G401 (cell line): ENCODE results near the gene WWP2. TPM values are rescaled to one million over a fixed set of nuclear protein-coding genes. Genes with fewer than 3 reads are reported as not detected.
"Not testable (repeated sequence)": the region's sequence is repeated elsewhere in the genome, so short reads cannot be mapped to it uniquely, and the experiment has no call there.

Experiments used
- DNase-seq: peaks from one replicate; pipeline ENCODE4 v3.0.0-alpha.2; 2015; ENCODE audit warnings: low spot score
- in situ Hi-C: cut with HindIII; loops from 2 replicates; pipeline ENCODE4 v1.10.0; 2016; ENCODE audit warnings: low sequenced_read_pairs, mixed read lengths
- total RNA-seq: library from RNA; depleted of rRNA; stranded (reverse); fragments of >200 nt; shearing (Covaris generic); gene quantifications from 2 replicates; pipeline ENCODE4 v1.2.3, GENCODE V29; 2014

Gene WWP2
- total RNA-seq, 1 experiment from 2014 or later = 24.3 TPM

DNA sequence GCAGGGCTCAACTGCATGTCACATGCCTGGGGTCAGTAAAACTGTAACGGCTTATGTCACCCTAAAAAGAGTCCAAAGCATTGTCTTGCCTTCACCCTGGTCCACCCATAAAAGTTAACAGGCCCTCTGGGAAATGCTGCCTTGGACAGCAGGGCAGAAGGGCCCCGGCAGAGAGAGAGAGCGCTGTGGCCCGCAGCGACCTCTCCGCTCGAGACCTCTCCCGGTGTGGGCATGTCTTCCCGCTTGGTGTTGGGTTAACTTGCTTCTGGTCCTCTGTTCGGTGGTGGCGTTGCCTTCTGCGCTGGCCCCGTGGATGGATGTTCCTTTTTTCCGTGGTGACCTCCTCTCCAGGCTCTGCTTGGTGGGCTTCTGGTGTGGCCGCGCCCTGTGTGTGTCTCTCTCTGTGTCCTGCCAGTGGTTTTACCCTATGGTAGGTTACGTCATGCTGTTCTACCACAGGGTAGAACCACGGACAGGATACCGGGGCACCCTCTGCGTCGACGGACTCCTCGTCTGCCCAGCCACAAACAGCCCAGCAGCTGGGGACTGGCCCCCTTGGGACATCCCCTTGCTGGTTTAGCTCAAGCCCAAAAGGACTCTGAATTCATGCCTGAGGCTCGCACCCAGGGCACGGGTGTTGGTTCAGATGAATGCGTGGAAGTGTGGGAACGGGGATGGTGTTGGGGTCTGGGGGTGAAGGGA, 170.7 kb downstream of the WWP2 start:
- no peak for DNase-seq
- in situ Hi-C loops = no loop called here

DNA sequence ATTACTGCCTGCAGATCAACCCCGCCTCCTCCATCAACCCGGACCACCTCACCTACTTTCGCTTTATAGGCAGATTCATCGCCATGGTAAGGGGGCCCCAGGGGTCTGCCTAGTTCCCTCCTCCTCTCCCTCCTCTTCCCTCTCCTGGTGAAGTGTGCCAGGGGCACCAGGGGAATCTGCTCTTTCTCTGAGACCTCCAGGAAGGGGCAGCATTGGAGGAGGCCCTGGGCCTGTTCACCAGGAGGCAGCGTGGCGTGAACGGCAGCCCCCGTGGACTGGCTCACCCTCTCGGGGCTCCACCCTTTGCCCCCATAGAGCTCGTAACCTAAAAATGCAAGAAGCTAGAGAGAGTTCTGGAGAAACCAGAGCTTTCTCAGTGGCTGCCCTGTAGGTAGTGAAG, 171.9 kb downstream of the WWP2 start:
- in situ Hi-C loops = no loop called here
- DNase-seq = no peak

DNA sequence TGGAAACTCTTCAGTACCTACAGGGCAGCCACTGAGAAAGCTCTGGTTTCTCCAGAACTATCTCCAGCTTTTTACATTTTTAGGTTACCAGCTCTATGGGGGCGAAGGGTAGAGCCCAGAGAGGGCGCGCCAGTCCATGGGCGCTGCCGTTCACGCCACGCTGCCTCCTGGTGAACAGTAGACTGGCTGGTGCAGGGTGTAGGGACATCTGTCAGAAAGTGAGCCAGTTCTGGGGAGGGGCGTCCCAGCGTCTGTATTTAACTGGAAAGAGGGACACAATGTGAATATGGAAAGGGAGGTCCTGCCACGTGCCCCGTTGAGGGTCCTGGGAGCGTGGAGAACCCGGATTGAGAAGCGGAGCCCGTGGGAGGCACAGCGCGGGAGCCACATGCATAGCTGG, 172.6 kb downstream of the WWP2 start:
- DNase-seq = no peak
- in situ Hi-C loops = no loop called here

DNA sequence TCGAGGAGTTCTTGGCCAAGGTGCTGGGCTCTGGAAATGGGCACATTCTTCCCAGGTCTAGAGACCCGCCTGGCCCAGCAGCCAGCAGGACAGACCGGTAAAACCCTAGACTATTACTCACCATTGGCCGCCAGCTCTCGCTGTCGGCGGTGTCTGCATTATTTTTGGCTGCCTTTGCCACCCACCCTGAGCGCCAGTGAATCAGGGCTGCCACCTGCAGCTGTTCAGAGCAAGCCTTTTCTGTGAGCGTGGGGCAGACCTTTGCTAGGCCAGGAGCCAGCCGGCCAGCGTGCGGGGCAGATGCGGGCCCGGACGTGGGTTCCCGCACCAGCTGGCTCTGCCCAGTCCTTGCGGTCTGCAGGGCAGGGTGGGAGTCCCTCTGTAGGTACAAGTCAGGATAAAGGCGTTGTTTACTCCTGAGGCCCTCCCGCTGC, 173.2 kb downstream of the WWP2 start:
- no peak for DNase-seq
- in situ Hi-C loops = no loop called here

DNA sequence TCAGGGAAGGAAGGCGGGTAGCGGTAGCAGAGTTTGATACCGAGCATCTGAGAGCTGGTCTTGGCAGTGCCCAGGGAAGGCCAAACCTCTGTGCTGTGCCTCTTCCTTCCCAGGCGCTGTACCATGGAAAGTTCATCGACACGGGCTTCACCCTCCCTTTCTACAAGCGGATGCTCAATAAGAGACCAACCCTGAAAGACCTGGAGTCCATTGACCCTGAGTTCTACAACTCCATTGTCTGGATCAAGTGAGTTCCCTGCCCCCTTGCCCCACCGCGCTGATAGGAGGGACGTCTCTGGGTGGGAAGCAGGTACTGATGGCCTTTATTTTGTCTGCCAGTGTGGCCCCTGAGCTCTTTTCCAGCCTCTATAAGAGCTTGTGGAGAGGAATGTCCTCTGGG, 173.6 kb downstream of the WWP2 start:
- in situ Hi-C loops = no loop called here
- no peak for DNase-seq

DNA sequence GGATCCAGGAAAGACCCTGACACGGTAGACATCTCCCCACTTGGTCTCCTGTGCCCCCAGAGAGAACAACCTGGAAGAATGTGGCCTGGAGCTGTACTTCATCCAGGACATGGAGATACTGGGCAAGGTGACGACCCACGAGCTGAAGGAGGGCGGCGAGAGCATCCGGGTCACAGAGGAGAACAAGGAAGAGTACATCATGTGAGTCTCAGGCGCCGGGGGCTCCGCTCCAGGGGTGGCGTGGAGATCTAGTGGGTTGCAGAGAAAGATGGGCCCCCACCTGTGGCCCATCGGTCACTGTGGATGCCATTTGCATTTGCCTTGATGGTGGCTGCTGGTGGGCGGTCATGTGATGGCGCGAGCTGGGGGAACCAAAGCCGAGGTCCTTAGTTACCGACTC, 174.1 kb downstream of the WWP2 start:
- no peak for DNase-seq
- in situ Hi-C loops = no loop called here

DNA sequence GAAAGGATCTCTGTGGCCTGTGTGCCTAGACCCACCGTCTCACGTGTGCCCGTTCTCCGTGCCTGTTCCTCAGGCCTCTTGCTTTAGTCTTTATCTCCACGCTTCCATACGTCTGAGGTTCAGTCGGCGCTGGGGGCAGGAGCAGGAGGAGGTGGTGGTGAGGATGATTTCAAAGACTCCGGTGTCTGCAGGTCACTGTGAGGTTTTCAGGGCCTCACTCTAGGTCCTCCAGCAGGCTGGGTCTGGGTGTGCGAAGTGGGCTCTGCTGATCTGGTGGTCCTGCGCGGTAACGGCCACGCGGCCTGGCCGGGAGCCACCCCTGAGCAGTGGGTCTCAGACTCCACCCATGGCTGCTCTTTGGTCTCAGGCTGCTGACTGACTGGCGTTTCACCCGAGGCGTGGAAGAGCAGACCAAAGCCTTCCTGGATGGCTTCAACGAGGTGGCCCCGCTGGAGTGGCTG, 174.6 kb downstream of the WWP2 start:
- in situ Hi-C loops = no loop called here
- DNase-seq = no peak

DNA sequence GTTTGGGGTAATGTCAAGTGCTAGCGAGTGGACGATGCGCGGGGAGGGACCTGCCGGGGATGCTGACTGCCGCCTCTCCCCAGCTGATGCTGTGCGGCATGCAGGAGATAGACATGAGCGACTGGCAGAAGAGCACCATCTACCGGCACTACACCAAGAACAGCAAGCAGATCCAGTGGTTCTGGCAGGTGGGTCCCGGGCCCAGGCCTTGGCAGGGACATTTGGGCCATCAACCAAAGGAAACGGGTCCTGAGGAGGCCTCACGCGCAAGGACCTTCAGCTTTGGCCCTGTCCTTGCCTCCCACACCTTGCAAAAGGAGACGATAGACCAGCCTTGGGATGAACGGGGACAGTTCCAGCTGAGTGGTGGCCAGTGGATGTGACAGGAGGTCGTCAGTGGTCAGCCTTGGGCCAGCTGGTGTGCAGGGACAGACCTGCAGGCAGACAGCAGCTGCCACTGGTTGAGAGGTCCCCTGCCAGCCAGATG, 175.4 kb downstream of the WWP2 start:
- in situ Hi-C loops = no loop called here
- peak; percentile 86 for DNase-seq

DNA sequence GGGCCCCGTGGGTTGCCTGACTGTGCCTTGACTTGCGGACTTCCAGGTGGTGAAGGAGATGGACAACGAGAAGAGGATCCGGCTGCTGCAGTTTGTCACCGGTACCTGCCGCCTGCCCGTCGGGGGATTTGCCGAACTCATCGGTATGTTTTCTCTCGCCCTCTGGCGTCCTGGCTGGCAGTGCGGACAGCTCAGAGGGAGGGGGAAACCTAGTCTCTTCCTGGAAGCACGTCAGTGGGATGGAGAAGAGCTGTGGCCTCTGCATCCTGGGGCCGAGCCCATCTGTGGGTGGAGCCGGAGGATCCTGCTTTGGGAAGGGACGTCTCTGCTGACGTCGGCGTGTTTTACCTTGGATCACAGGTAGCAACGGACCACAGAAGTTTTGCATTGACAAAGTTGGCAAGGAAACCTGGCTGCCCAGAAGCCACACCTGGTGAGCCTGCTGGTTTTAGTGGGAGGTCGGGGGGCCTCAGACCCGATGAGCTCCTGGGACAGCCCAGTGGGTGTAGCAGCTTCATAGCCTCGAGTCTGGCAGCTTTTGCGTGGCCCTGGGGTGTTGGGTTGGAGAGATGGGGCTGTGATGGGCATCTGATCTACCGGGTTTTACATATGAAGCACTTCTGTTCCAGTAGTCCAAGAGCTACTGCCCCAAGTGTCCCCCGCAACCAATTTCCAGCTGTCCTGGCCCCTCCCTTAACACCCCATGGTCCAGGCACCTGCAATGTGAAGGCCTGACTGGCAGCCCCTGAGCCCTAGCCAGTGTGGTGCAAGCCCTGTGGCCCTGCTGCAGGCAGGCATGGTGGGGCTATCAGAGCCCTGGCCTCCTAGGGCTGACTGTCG, 177.1 kb downstream of the WWP2 start:
- in situ Hi-C loops = no loop called here
- no peak for DNase-seq

DNA sequence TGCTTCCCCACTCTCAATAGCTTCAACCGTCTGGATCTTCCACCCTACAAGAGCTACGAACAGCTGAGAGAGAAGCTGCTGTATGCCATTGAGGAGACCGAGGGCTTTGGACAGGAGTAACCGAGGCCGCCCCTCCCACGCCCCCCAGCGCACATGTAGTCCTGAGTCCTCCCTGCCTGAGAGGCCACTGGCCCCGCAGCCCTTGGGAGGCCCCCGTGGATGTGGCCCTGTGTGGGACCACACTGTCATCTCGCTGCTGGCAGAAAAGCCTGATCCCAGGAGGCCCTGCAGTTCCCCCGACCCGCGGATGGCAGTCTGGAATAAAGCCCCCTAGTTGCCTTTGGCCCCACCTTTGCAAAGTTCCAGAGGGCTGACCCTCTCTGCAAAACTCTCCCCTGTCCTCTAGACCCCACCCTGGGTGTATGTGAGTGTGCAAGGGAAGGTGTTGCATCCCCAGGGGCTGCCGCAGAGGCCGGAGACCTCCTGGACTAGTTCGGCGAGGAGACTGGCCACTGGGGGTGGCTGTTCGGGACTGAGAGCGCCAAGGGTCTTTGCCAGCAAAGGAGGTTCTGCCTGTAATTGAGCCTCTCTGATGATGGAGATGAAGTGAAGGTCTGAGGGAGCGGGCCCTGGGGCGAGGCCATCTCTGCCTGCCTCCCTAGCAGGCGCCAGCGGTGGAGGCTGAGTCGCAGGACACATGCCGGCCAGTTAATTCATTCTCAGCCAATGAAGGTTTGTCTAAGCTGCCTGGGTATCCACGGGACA, 177.9 kb downstream of the WWP2 start:
- in situ Hi-C loops = no loop called here
- DNase-seq = no peak

DNA sequence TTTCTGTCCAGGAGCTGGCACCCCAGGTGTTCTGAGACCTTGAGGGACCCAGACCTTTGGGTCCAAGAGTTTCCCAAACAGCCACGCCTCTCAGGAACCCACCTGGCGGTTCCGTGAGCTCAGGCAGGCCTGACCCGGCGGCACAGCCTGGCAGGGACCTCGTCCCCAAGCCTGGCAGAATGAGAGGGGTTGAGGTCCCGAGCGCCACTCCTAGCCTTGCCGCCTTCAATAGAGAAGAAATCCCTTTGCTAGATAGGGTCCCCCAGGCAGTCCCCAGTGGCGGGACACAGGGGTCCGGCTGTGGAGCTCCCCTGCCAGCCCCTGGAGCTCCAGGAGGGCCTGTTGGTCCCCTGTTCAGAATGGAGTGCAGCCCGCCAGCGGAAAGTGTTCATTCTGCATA, 178.5 kb downstream of the WWP2 start:
- in situ Hi-C loops = no loop called here

DNA sequence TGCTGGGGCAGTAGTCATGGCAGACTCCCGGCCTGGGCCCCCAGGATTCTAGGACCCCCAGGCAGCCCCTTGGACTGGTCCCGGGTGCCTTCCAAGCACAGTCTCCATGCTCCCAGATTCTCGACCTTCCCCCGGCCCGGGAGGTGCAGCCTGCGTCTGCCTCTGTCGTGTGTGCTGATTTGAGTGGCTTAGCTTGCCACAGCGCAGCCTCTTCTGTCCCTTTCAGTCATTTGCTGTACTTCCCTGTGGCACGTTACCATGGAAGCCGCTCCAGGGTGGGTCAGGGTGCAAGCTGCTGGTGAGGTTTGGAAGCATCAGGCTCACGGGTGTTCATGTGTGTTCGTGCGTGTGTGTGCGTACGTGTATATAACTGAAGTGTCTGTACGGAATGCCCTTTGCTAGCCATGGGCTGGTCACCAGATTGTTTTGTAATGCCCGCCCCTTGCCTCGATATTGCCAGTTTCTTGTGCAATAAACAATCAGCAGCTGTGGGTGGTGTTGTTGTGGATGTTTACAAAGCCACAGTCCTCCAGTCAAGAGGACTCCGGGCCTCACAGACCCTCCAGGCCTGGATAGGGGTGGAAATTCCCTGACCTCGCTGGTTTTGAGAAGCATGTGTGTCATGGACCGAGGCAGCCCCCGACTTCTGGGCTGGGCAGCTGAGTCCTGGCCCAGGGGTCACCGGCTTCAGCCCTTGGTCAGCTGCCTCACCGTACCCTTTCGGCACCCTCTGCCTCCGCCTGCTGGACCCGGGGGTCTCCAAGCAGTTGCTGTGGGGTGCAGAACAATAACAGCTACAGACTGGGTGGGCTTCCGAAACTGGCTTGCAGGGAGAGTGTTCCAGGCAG, 179.3 kb downstream of the WWP2 start:
- in situ Hi-C loops = no loop called here
- no peak for DNase-seq

More for the DNA sequence above, 178.5 kb downstream of the WWP2 start:
- no peak for DNase-seq

DNA sequence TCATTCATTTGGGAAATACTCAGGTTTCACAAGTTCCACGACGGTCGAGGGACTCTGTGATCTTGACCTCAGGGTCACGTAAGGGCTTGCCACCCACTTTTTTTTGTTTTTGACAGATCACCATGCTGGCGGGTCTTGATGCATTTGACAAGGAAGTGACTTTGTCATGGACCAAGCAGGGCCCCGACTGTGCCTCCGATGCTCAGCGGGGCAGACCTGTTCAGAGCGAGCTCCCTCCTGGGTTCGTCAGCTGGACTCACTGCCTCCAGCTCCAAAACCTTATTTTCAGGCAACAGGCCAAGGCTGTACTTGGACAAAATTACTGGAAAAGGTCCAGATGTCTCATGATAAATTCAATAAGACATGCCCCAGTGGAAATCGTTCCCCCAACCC, 180.0 kb downstream of the WWP2 start:
- DNase-seq = no peak
- in situ Hi-C loops = no loop called here

DNA sequence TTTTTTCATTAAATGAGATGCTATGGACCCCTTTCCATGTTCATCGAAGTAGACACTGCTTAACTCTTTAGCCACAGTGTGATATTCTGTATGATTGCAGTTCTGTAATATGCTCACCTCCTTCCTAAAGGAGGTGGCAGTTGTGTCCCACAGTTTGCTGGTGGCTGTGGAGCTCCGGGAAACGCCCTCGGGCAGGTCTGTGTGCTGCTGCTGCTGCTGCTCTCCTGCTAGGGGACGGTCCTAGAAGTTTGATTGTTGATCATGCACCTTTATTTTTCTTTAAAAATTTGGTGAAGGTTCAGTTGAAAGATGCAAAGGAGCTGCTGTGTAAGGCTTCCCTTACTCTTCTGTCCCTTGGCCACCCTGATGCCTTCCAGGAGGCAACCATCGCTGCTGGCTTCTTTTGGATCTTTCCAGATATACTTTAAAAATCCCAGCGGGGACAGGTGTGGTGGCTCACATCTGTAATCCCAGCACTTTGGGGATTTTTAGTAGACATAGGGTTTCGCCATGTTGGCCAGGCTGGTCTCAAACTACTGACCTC, 180.6 kb downstream of the WWP2 start:
- in situ Hi-C loops = no loop called here
- no peak for DNase-seq

DNA sequence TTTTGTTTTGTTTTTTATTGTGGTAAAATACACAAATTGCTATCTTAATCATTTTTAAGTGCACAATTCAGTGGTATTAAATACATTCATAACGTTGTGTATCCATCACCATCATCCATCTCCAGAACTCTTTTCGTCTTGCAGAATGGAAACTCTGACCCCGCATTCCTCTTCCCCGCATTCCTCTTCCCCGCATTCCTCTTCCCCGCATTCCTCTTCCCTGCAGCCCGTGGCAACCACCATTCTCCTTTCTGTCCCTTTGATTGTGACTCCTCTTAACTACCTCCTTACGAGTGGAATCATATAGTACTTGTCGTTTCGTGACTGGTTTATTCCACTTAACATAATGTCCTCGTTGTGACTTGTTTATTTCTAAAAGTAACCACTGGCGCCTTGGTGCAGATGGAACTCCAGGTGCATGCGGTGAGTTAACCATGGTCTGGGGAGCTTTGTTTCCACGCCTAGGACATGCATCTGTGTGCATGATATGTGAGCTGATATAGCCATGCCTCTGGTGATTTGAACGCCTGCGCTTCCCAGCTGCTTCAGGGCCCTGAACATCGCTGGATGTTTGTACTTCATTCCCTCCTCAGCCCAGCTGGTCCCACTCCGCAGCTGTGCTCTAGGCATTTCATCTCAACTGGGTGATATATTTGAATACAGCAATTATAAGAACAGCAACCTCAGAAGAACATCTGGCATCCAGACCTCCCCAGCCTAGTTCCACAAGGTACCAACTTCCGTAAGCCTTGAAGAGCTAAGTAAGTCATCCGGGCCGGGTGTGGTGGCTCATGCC, 181.3 kb downstream of the WWP2 start:
- in situ Hi-C loops, DNase-seq: not testable (repeated sequence)

DNA sequence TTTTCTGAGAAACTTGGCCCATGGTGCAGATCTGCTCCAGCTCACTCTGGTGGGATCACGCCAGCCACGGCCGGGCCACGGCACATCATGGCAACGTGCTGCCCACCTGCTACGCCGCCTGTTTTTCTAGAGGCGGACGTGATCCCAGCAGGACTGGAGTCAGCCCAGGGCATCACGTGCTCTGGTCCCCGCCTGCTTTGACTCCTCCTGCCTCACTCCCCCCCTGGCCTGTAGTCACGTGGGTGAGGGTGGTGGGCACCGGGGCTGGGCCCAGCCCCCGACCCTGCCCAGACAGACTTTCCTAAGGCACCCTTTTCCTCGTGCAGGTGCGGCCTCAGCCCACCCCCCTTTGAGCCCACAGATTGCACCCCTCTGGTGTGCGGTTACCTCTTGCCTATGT, 188.3 kb downstream of the WWP2 start:
- DNase-seq, in situ Hi-C loops: not testable (repeated sequence)

DNA sequence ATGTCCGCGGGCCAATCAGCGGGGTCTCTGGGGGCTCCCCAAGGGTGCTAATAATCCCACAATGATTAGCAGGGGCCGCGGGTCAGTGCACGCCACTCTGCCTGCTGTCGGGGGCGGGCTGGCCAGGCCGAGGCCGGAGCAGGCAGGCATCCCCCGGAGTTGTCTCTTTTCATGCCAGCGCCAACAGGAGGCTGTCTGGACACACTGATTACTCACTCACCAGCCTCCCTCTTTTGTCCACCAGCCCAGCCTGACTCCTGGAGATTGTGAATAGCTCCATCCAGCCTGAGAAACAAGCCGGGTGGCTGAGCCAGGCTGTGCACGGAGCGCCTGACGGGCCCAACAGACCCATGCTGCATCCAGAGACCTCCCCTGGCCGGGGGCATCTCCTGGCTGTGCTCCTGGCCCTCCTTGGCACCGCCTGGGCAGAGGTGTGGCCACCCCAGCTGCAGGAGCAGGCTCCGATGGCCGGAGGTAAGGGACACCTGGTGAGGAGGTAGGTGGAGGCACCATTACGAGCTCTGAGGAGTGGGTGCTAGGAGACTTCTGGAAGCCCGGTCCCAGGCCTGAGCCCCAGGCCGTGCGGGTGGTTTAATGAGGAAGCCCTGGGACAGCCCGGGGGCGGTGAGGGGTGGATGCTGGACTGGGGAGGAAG, 189.0 kb downstream of the WWP2 start, which contains the start of gene CLEC18A:
CLEC18A (plus strand) TSS at position 318 of the 655 bp plus-strand sequence; CDS start at position 351, 33 bp downstream.
- DNase-seq, in situ Hi-C loops: not testable (repeated sequence)
